Measurements from ENCODE around the gene NPAS1.

Gene NPAS1

GRCh38 chr19:47084879-47085439 lies 65.3 kb downstream of the NPAS1 start:
- TF ChIP-seq BHLHE40 (IDR thresholded peaks at IDR 0.05; ENCODE audit: borderline replicate concordance) = no peak
- no peak for TF ChIP-seq NFRKB (IDR thresholded peaks at IDR 0.05)
- TF ChIP-seq SUZ12 (IDR thresholded peaks at IDR 0.05) = no peak
- TF ChIP-seq L3MBTL2 (conservative IDR thresholded peaks at IDR 0.05) = no peak
- no peak for TF ChIP-seq FOXA1 (IDR thresholded peaks at IDR 0.05)
- no peak for TF ChIP-seq ZNF384 (IDR thresholded peaks at IDR 0.05)
- TF ChIP-seq CTBP1 (IDR thresholded peaks at IDR 0.05; ENCODE audit: borderline replicate concordance) = no peak
- no peak for TF ChIP-seq FOXM1 (IDR thresholded peaks at IDR 0.05; ENCODE audit: borderline replicate concordance)
- TF ChIP-seq ELF4 (IDR thresholded peaks at IDR 0.05) = no peak
- ChIA-PET CTCF (no interaction called here), POLR2A (interaction anchor here (1.0 kb wide), 1 partner anchor 28 kb away, joined by 4 read pairs; the partner anchor contains the start of gene ZC3H4)
- DNase-seq (ENCODE audit: extremely low spot score) = no peak

GRCh38 chr19:47086280-47086679 lies 66.6 kb downstream of the NPAS1 start:
- ChIA-PET CTCF (no interaction called here), POLR2A (no interaction called here)
- no peak for TF ChIP-seq SP1 (IDR thresholded peaks at IDR 0.05)
- no peak for TF ChIP-seq TARDBP (IDR thresholded peaks at IDR 0.05)
- TF ChIP-seq FOXA1 (IDR thresholded peaks at IDR 0.05) = no peak
- TF ChIP-seq L3MBTL2 (conservative IDR thresholded peaks at IDR 0.05) = no peak
- TF ChIP-seq NFRKB (IDR thresholded peaks at IDR 0.05) = no peak
- DNase-seq (ENCODE audit: extremely low spot score) = no peak

GRCh38 chr19:47089767-47090350 lies 70.2 kb downstream of the NPAS1 start:
- ChIA-PET POLR2A (no interaction called here), CTCF (no interaction called here)
- TF ChIP-seq L3MBTL2 (conservative IDR thresholded peaks at IDR 0.05) (no peak), TARDBP (IDR thresholded peaks at IDR 0.05) (no peak), SP1 (IDR thresholded peaks at IDR 0.05) (no peak), ZNF384 (IDR thresholded peaks at IDR 0.05) (no peak), ARNT (IDR thresholded peaks at IDR 0.05) (no peak), SUZ12 (IDR thresholded peaks at IDR 0.05) (no peak)
- no peak for DNase-seq (ENCODE audit: extremely low spot score)

- no peak for DNase-seq (ENCODE audit: extremely low spot score)
- CTCF ChIA-PET = interaction anchor here (1.1 kb wide), 1 partner anchor 14 kb away, joined by 5 read pairs; no protein-coding TSS in a partner anchor
- POLR2A ChIA-PET = interaction anchor here (1.1 to 3.6 kb wide), 2 partner anchors 19 to 20 kb away, joined by 3 to 12 read pairs; partner anchors contain the start of gene ZC3H4
- TF ChIP-seq PKNOX1 (IDR thresholded peaks at IDR 0.05) (no peak), CTBP1 (IDR thresholded peaks at IDR 0.05; ENCODE audit: borderline replicate concordance) (no peak), SUZ12 (IDR thresholded peaks at IDR 0.05) (no peak), HDGF (IDR thresholded peaks at IDR 0.05; ENCODE audit: borderline replicate concordance) (no peak), FOXA1 (IDR thresholded peaks at IDR 0.05) (no peak), ARNT (IDR thresholded peaks at IDR 0.05) (no peak), NFRKB (IDR thresholded peaks at IDR 0.05) (no peak), ELF4 (IDR thresholded peaks at IDR 0.05) (no peak), LEF1 (IDR thresholded peaks at IDR 0.05; ENCODE audit: borderline replicate concordance) (no peak), FOXK2 (IDR thresholded peaks at IDR 0.05) (no peak), SP1 (IDR thresholded peaks at IDR 0.05) (no peak), L3MBTL2 (conservative IDR thresholded peaks at IDR 0.05) (no peak), BHLHE40 (IDR thresholded peaks at IDR 0.05; ENCODE audit: borderline replicate concordance) (no peak), TARDBP (IDR thresholded peaks at IDR 0.05) (no peak), ZNF384 (IDR thresholded peaks at IDR 0.05) (no peak), FOXM1 (IDR thresholded peaks at IDR 0.05; ENCODE audit: borderline replicate concordance) (no peak)
Measured at GRCh38 chr19:47093254-47093653, 73.6 kb downstream of the NPAS1 start.

GRCh38 chr19:47093841-47094240 lies 74.2 kb downstream of the NPAS1 start:
- ChIA-PET POLR2A (interaction anchor here (1.1 to 3.6 kb wide), 2 partner anchors 18 to 20 kb away, joined by 3 to 12 read pairs; partner anchors contain the start of gene ZC3H4), CTCF (interaction anchor here (1.1 kb wide), 1 partner anchor 15 kb away, joined by 5 read pairs; no protein-coding TSS in a partner anchor)
- no peak for TF ChIP-seq BHLHE40 (IDR thresholded peaks at IDR 0.05; ENCODE audit: borderline replicate concordance)
- no peak for TF ChIP-seq ARNT (IDR thresholded peaks at IDR 0.05)
- no peak for TF ChIP-seq CTBP1 (IDR thresholded peaks at IDR 0.05; ENCODE audit: borderline replicate concordance)
- no peak for TF ChIP-seq ELF4 (IDR thresholded peaks at IDR 0.05)
- TF ChIP-seq FOXA1 (IDR thresholded peaks at IDR 0.05) = no peak
- TF ChIP-seq ZNF384 (IDR thresholded peaks at IDR 0.05) = no peak
- no peak for DNase-seq (ENCODE audit: extremely low spot score)

GRCh38 chr19:47094557-47095475 lies 75.2 kb downstream of the NPAS1 start:
- ChIA-PET CTCF (no interaction called here), POLR2A (interaction anchor here (3.6 kb wide), 1 partner anchor 19 kb away, joined by 12 read pairs; the partner anchor contains the start of gene ZC3H4)
- TF ChIP-seq SP1 (IDR thresholded peaks at IDR 0.05) = no peak
- no peak for TF ChIP-seq SUZ12 (IDR thresholded peaks at IDR 0.05)
- no peak for DNase-seq (ENCODE audit: extremely low spot score)
